GM12878 (cell line): ENCODE results near the gene DPP9. TPM values are rescaled to one million over a fixed set of nuclear protein-coding genes. Genes with fewer than 3 reads are reported as not detected.

Experiments
- ATAC-seq: fragments of 200-7000 bp; cut with Tn5 transposase; 3 replicates; pipeline ENCODE4 v1.9.1; 2020; ENCODE audit warnings: mild to moderate bottlenecking, moderate library complexity
- BruUV-seq: library from RNA; stranded (reverse); fragments of 400-500 nt; replicated peaks from 2 replicates; lab custom pipeline; 2021; lab: Mats Ljungman, UMichigan
- CTCF ChIA-PET: fragments of 300-600 bp; sonication (Branson Sonifier 250); formaldehyde crosslinking; extraction: SDS; loops from one replicate; lab custom pipeline; 2021; ENCODE audit warnings: inconsistent platforms; lab: Yijun Ruan, JAX
- POLR2A ChIA-PET: fragments of 350-600 bp; formaldehyde crosslinking; extraction: SDS; loops from one replicate; lab custom pipeline; 2021; ENCODE audit warnings: inconsistent platforms; lab: Charles Lee
- RAD21 ChIA-PET: fragments of 300-600 bp; sonication (Branson Sonifier 250); formaldehyde crosslinking; loops from one replicate; lab custom pipeline; 2023; ENCODE audit warnings: antibody characterized with exemption; ENCODE audit not compliant: unreplicated experiment; lab: Charles Lee
- SMC1A ChIA-PET: fragments of 300-600 bp; sonication (Branson Sonifier 250); formaldehyde crosslinking; loops from one replicate; lab custom pipeline; 2023; ENCODE audit not compliant: unreplicated experiment, uncharacterized antibody; lab: Charles Lee
- DNase-seq: peaks from one replicate; pipeline ENCODE4 v3.0.0-alpha.2; 2011; ENCODE audit warnings: low read depth, low spot score
- FAIRE-seq: peaks from 3 replicates; lab custom pipeline; 2011; peaks lifted over from hg19 to GRCh38; lab: Jason Lieb, UNC
- H2AFZ ChIP-seq: 2 replicates; pipeline ENCODE4 v1.6.0; 2011; ENCODE audit warnings: low read depth, low read length, control low read depth; ENCODE audit not compliant: control insufficient read depth
- H3K27ac ChIP-seq: 2 replicates; pipeline ENCODE4 v1.5.1; 2011; ENCODE audit warnings: control low read depth; ENCODE audit not compliant: control insufficient read depth, insufficient read depth
- H3K27me3 ChIP-seq, 2 experiments: replicated peaks in 1 of 2; 2 replicates each; pipeline versions ENCODE4 v1.6.0 to v1.6.1; 2011; ENCODE audit warnings: low read length in 1 of 2; ENCODE audit not compliant: control insufficient read depth in 2 of 2, insufficient read depth in 2 of 2
- H3K36me3 ChIP-seq, 2 experiments: 2 replicates each; pipeline ENCODE4 v1.5.1; 2011; ENCODE audit warnings: low read length in 1 of 2; ENCODE audit not compliant: control insufficient read depth in 2 of 2, insufficient read depth in 2 of 2
- H3K4me1 ChIP-seq: 2 replicates; pipeline ENCODE4 v1.6.1; 2011; ENCODE audit warnings: mild to moderate bottlenecking, low read length, moderate library complexity, mixed read lengths; ENCODE audit not compliant: control insufficient read depth, insufficient read depth
- H3K4me2 ChIP-seq: 2 replicates; pipeline ENCODE4 v1.6.0; 2011; ENCODE audit warnings: control low read depth; ENCODE audit not compliant: control insufficient read depth, insufficient read depth
- H3K4me3 ChIP-seq: fragments of 200-600 bp; sonication (generic); 2 replicates; pipeline ENCODE4 v1.5.1; 2016
- H3K79me2 ChIP-seq: 2 replicates; pipeline ENCODE4 v1.6.0; 2011; ENCODE audit warnings: low read length; ENCODE audit not compliant: control insufficient read depth, insufficient read depth
- H3K9ac ChIP-seq: 2 replicates; pipeline ENCODE4 v1.8.0; 2011; ENCODE audit warnings: low read length, control low read depth, mixed read lengths; ENCODE audit not compliant: control insufficient read depth, insufficient read depth
- H3K9me3 ChIP-seq: replicated peaks from 3 replicates; pipeline ENCODE4 v1.5.1; 2011; ENCODE audit warnings: mild to moderate bottlenecking, low read length; ENCODE audit not compliant: control insufficient read depth, insufficient read depth
- H4K20me1 ChIP-seq: 2 replicates; pipeline ENCODE4 v1.6.0; 2011; ENCODE audit not compliant: control insufficient read depth, insufficient read depth
- POLR2AphosphoS2 ChIP-seq: IDR thresholded peaks from 2 replicates; pipeline ENCODE4 v1.6.1; 2011; ENCODE audit warnings: low read depth, mild to moderate bottlenecking, low read length, improper control_type of control experiment, moderate library complexity
- WGBS: methylation state at CpG from one replicate; pipeline ENCODE4 v1.1.6; 2016; ENCODE audit warnings: low lambda C conversion rate; ENCODE audit not compliant: insufficient replicate concordance, insufficient coverage; ENCODE audit errors: missing lambda C conversion rate; 5-methylcytosine and 5-hydroxymethylcytosine counted together
- in situ Hi-C: fragments of 300-500 bp; cut with MboI; formaldehyde crosslinking; loops from 9 replicates; pipeline ENCODE4 v1.14.3; 2018; ENCODE audit warnings: mixed read lengths
- intact Hi-C: fragments of 100-400 bp; cut with micrococcal nuclease; formaldehyde crosslinking; loops from one replicate; pipeline ENCODE4 v1.14.2; 2022; ENCODE audit not compliant: unreplicated experiment
- polyA plus RNA-seq, 11 experiments: library from polyadenylated mRNA; depleted of rRNA in 4 of 11; unstranded in 6 of 11; stranded (reverse) in 5 of 11; fragments of >200 nt; fragmentation: Nextera tagmentation in 4 of 11; fragmentation: Illumina TruSeq in 1 of 11; extraction: Ambion mirVana in 4 of 11; extraction: Trizol in 1 of 11; gene quantifications; 1 replicate in 1 of 11; 2 replicates in 10 of 11; pipeline versions ENCODE4 v1.2.1 to v1.2.3, GENCODE V29; 2011 to 2016; ENCODE audit warnings: inconsistent platforms in 2 of 11, missing spikeins in 2 of 11, low read depth in 1 of 11
- total RNA-seq, 4 experiments: library from RNA; depleted of rRNA in 3 of 4; stranded (reverse); fragments of >200 nt in 3 of 4; fragmentation: Illumina TruSeq in 1 of 4; extraction: Trizol in 1 of 4; gene quantifications; 2 replicates each; pipeline versions ENCODE4 v1.2.1 to v1.2.3, GENCODE V29; 2013 to 2021
- TF ChIP-seq, protein P1 (sequence below), 3 experiments: IDR thresholded peaks in 2 of 3; conservative IDR thresholded peaks in 1 of 3; 2 replicates each; pipeline ENCODE4 v1.5.1; 2011; ENCODE audit warnings: low read depth in 3 of 3, low read length in 3 of 3, mild to moderate bottlenecking in 3 of 3, control low read depth in 2 of 3, moderate library complexity in 2 of 3, inconsistent platforms in 1 of 3, mixed read lengths in 1 of 3; ENCODE audit not compliant: control insufficient read depth in 2 of 3, insufficient read depth in 1 of 3; ENCODE audit errors: extremely low read depth in 1 of 3

Gene DPP9
- total and polyA plus RNA-seq, 10 of the 15 experiments (the other 5 are each of a cell fraction or from before 2014, with no cell fraction given), result 0.64 to 58.6 (median 27.6) TPM

DNA sequence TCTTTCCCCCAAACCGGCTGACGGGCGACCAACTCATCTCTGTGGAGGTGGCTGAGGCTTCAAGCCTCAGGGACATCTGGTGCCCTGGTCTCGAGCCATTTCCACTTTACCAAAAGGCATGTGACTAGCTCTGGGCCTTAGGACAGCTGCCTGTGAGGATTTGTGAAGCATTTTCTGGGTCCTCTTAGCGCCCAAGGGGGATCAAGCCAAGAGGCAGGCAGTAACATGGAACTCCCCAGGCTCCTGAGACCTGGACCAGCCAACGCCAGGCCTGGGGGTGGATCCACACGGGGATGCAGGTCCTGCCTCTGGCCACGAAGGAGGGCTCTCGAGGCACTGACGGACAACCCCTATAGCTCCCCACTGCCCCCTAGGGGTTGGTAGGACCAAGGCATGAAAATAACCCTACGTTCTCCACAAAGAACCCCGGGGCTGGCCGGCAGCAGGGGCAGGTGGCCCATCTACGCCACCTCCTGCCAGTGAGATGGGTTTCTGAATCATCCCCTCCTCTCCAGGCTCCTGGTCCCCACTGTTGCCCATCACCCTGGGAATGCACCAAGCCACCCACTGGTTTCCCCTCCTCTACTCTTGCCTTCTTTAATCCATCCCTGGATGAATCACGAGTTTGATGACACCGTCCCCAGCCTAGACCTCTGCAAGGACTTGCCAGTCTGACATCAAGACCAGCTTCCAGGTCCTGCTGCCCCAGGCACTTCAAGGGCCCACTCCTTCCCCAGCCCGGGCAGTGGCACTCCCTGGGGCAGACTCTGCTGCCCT lies 46.5 kb downstream of the DPP9 start:
- in situ Hi-C loops, result no loop called here
- POLR2A ChIA-PET, result no interaction called here

More for the DNA sequence above, 46.5 kb downstream of the DPP9 start:
- H3K4me2 ChIP-seq, result no peak overlapping the region
- FAIRE-seq (no peak), DNase-seq (no peak), ATAC-seq (peak; percentile 72)
- BruUV-seq, result no TSS peak
- H3K4me3 ChIP-seq, result no peak overlapping the region
- H3K27me3 ChIP-seq, result no peaks in the 10 kb centered on the region
- no peaks in the 10 kb centered on the region for H3K4me1 ChIP-seq
- ChIA-PET SMC1A (no interaction called here), RAD21 (no interaction called here), CTCF (interaction anchor here (0.6 to 1.1 kb wide), 2 partner anchors 9 to 101 kb away, joined by 3 read pairs; no protein-coding TSS in a partner anchor)
- no peak overlapping the region for H3K27ac ChIP-seq
- no peaks in the 10 kb centered on the region for H3K9me3 ChIP-seq
- TF ChIP-seq, protein P1, sequence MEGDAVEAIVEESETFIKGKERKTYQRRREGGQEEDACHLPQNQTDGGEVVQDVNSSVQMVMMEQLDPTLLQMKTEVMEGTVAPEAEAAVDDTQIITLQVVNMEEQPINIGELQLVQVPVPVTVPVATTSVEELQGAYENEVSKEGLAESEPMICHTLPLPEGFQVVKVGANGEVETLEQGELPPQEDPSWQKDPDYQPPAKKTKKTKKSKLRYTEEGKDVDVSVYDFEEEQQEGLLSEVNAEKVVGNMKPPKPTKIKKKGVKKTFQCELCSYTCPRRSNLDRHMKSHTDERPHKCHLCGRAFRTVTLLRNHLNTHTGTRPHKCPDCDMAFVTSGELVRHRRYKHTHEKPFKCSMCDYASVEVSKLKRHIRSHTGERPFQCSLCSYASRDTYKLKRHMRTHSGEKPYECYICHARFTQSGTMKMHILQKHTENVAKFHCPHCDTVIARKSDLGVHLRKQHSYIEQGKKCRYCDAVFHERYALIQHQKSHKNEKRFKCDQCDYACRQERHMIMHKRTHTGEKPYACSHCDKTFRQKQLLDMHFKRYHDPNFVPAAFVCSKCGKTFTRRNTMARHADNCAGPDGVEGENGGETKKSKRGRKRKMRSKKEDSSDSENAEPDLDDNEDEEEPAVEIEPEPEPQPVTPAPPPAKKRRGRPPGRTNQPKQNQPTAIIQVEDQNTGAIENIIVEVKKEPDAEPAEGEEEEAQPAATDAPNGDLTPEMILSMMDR (IDR thresholded peaks at IDR 0.05 in 2 of 3, conservative IDR thresholded peaks at IDR 0.05 in 1 of 3; ENCODE audit: control insufficient read depth in 2 of 3, extremely low read depth in 1 of 3, insufficient read depth in 1 of 3, low read depth in 3 of 3, low read length in 3 of 3), result peak; percentile 21 to 64 (median 44); a peak in 5 of 6 replicates
- no peak for TF ChIP-seq POLR2AphosphoS2
- no peaks in the 10 kb centered on the region for H4K20me1 ChIP-seq
- intact Hi-C loops, result no loop called here
- H3K79me2 ChIP-seq, result no peaks in the 10 kb centered on the region
- H3K36me3 ChIP-seq, result peaks cover 0 to 7% of the 10 kb centered on the region in 2 experiments; a peak in 3 of 4 replicates
- H2AFZ ChIP-seq, result no peak overlapping the region
- H3K9ac ChIP-seq, result no peak overlapping the region
- 86% methylated on average over 17 of the region's 17 CpGs for WGBS
